ENCODE results near the gene UCN2.
A peak's percentile ranks its signal among the peaks of the same experiment; 100 is the strongest.
"Not testable (repeated sequence)": the region's sequence is repeated elsewhere in the genome, so short reads cannot be mapped to it uniquely, and the experiment has no call there.

UCN2 gene

DNA sequence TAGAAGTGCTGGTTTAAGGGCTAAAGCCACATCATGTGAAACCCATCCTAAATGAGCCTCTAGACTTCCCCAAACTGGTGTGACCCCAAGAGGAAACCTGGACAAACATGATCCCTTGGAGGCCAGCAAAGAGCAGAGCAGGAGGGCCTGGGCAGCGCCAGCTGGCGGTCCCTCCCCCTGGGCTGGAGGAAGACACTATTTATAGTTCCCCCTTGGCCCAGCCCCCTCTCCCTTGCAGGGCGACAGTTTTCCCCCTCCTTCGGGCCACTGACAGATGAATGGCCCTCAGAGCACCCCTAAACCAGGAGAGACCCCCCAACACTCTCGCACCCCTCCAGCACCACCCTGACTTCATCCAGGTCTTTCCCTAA is 2.9 kb downstream of the UCN2 start:
- DNase-seq = no peak

GRCh38 chr3:48558493-48559134 is 5.0 kb downstream of the UCN2 start:
- peak; percentile 69 for DNase-seq

- peak; percentile 99 for DNase-seq
Measured at GRCh38 chr3:48556796-48557626, 6.6 kb downstream of the UCN2 start, which contains the start of gene PFKFB4. PFKFB4 (minus strand) TSS chr3:48556803; CDS start chr3:48556777, 26 bp downstream.

DNA sequence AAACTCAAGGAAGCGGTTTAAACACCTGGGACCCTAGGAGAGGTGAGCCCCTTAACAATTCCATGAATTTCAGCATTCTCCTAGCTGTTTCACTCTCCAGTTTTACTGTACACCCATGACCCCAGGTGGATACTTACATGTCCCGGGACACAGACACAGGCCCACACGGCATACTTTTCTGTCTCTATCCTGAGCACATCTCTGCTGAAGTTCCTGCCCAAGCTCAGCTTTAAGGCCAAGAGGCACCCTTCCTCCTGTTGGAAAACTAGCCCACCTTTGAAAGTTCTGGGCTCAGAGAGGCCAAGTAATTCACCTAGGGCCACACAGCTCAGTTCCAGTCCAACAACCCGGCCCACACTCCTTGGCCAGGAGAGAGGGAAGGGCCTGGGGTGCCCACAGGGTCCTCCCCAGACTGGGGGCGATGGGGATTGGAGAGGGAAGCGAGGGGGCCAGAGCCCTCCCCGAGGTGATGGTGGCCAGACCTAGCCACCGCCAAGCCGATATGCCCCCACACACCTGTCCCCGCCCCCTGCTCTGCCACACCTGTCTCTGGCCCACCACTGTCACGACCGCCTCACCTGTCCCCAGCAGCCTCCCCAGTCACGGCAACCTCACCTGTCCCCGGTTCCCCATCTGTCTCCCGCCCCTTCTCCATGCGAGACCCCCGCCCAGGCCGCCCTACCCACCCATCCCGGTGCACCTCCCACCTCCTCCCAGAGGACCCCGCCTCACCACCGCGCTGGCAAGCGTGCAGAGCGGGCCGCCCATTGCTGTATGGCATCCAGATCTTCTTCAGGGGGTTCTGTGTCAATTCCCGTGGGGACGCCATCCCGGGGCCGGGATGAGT is 7.4 kb downstream of the UCN2 start:
- peak; percentile 57 for DNase-seq

DNA sequence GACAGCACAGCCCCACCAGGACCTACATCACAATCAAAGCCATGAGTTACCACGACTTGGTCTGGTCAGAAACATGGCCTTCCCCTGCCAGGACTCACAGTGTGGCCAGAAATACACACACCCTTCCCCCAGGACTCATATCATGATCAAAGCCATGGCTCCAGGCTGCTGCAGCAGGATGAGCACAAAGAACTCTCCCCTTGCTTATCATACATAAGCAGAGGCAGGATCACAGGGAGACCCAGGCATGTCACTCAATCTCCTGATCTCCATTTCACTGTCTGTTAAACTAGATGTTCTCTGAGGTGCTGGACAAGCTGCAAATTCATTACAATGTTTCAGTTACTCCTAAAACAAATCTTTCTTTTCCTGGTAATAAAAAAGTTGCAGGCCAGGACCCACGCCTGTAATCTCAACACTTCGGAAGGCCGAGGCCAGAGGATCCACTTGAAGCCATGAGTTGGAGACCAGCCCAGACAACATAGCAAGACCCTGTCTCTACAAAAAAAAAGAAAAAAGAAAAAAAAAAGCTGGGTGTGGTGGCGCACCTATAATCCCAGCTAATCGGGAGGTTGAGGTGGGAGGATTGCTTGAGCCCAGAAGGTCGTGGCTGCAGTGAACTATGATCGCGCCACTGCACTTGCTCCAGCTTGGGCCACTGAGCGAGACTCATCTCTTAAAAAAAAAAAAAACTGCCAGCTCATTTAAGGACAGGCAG is 8.2 kb downstream of the UCN2 start:
- DNase-seq = peak; percentile 93

- DNase-seq = no peak
Measured at GRCh38 chr3:48553886-48554845, 9.4 kb downstream of the UCN2 start.

GRCh38 chr3:48553361-48553760 is 10.2 kb downstream of the UCN2 start:
- DNase-seq = no peak

GRCh38 chr3:48552111-48552951 is 11.2 kb downstream of the UCN2 start:
- no peak for DNase-seq

DNA sequence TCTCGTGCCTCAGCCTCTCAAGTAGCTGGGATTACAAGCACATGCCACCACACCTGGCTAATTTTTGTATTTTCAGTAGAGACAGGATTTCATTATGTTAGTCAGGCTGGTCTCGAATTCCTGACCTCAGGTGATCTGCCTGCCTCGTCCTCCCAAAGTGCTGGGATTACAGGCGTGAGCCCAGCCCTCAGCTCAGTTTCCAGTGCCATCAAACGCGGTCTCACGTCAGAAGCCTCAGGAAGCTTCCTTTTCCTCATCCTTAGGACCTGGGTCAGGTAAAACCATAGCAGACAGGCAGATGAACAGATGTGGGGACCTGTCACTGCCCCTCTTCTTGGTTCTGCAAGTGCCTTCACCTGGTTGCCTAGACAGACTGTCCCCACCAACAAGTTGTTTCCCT is 11.9 kb downstream of the UCN2 start:
- not testable (repeated sequence) for DNase-seq

DNA sequence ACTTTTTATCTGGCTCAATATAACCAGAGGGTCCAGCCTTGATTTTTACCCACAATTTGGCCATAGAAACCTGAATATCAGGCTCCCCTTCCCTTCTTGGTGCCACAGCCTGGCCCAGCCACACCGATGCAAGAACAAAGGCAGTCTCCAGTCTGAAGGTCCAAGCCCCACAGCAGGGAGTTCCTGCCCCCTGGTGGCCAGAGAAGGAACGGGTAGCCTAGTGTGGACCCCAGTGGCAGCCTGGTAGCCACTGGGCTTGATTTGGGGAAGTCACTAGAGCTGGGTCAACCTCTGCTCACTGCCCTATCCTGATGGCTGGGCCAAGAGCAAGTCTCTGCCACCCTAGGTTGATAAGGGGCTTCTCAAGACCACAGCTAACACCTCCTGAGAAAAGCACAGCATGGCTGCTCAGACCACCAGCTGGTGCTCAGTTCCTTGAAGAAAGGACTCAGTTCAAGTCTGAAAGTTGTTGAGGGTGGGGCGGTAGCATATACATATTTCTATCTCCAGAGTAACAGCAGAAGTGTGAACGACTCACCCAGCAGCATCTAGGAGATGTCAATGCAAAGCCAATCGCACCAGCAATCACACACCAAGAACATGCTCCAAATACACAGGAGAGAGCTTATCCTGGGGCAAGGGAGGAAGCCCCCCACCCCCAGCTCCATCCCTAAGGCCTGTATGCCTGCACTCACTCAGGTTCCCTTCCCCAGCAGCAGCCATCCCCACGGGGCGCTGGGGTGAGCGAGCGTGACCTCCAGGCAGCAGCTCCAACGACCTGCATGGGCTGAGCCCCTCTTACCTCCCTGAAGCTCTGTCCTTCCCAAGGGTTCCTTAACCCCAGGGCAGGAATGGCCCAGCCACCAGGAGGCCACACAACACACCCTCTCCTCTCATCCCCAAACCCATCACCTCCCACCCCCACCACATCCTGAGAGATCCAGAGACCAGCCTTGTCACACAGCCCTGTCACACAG is 14.6 kb downstream of the UCN2 start:
- peak; percentile 94 for DNase-seq

- DNase-seq = no peak
Measured at GRCh38 chr3:48548126-48548525, 15.5 kb downstream of the UCN2 start.

DNA sequence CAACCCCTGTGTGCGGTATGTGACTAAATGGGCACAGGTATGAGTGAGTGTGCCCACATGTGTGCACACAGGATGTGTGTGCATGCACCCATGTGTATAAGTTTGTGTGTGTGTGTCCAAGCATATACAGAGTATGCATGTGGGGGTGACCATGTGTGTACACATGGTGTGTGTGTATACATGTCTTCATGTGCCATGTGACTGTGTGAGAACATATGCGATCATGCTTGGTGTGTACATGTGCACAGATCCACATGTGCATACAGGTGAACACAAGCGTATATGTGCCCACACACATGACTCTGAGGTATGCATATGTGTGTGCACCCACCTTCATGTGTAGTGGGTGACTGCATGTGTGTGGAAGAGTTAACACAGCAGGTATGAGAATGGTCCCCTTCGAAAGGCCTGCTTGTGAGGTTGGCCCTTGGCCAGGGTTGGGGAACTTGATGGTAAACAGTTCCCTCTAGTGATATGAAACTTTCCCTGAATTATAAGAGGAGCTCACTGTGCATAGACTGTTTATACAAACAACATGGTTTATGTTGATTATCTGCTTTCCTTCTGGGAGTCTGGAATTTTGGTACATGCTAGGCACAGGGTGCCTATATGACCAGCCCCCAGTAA is 17.3 kb downstream of the UCN2 start:
- DNase-seq = no peak

DNA sequence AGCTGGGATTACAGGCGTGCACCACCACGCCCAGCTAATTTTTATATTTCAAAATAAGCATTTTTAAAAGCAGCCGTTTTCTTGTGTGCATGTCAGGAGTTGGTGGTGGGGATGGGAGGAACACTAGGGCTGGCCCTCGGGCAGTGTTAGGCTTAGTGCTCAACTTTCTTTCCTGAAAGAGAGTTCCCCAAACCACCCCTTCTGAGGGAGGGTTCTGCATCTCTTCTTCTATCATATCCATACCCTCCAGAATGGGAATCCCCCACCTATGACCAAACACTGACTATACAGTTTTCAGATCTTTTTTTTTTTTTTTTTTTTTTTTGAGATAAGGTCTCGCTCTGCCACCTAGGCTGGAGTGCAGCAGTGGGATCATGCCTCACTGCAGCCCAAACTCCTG is 19.4 kb downstream of the UCN2 start:
- DNase-seq = no peak

- DNase-seq = no peak
Measured at GRCh38 chr3:48543271-48543866, 20.2 kb downstream of the UCN2 start.

- no peak for DNase-seq
Measured at GRCh38 chr3:48538451-48538850, 25.1 kb downstream of the UCN2 start.

GRCh38 chr3:48536785-48537184 is 26.8 kb downstream of the UCN2 start:
- DNase-seq = no peak

GRCh38 chr3:48536116-48536515 is 27.5 kb downstream of the UCN2 start:
- no peak for DNase-seq

DNA sequence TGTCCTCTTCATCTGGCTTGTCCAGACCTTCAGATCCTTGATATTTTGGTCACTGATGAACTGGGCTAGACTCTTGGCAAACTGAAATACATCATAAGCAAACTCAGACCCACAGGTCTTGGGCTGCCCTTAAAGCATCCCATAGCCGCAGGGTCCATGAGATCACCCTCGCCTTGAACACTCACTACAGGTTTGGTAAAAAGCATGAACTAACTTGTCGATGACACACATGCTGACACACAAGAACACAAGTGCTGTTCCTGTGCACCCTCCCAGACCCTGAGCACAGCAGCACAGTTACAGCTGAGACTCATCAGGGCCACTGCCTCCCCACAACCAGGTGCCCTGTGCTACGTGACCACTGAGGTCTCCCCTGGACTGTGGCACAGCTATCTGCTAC is 28.0 kb downstream of the UCN2 start:
- no peak for DNase-seq

GRCh38 chr3:48532977-48533337 is 30.6 kb downstream of the UCN2 start:
- no peak for DNase-seq

All from OCI-M1 (cell line).